GM12892 (cell line): ENCODE results near the gene PSMB4.
"Not testable (repeated sequence)": the region's sequence is repeated elsewhere in the genome, so short reads cannot be mapped to it uniquely, and the experiment has no call there.

Source experiments
- DNase-seq: peaks from one replicate; pipeline ENCODE4 v3.0.0; 2011; ENCODE audit not compliant: insufficient read length
- FAIRE-seq: peaks from 2 replicates; lab custom pipeline; 2011; peaks lifted over from hg19 to GRCh38; lab: Jason Lieb, UNC
- POLR2A ChIP-seq: IDR thresholded peaks from 2 replicates; pipeline ENCODE4 v1.6.1; 2011; ENCODE audit warnings: low read depth, low read length, control low read depth
- POLR2AphosphoS5 ChIP-seq: IDR thresholded peaks from 2 replicates; pipeline ENCODE4 v1.6.1; 2011; ENCODE audit warnings: low read depth, low read length, control low read depth
- TAF1 ChIP-seq: IDR thresholded peaks from 2 replicates; pipeline ENCODE4 v1.6.1; 2011; ENCODE audit warnings: low read depth, mild to moderate bottlenecking, control low read depth, low read length, borderline replicate concordance

PSMB4 gene

DNA sequence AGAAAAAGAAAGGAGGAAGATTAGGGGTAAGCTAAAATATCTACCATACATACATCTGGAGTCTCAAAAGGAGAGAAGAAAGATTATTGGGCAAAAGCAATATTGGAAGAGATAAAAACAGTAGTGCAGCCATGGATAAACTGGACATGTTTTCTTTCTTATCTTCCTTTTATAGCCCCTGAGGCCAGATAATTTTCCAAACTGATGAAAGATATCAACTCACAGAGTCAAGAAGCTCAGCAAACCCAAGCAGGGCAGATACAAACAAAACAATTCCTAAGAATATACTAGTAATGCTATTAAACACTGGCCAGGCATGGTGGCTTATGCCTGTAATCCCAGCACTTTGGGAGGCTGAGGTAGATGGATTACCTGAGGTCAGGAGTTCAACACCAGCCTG lies 5.8 kb upstream of the PSMB4 start:
- no peak for FAIRE-seq
- TF ChIP-seq TAF1 (no peak), POLR2AphosphoS5 (no peak), POLR2A (no peak)

DNA sequence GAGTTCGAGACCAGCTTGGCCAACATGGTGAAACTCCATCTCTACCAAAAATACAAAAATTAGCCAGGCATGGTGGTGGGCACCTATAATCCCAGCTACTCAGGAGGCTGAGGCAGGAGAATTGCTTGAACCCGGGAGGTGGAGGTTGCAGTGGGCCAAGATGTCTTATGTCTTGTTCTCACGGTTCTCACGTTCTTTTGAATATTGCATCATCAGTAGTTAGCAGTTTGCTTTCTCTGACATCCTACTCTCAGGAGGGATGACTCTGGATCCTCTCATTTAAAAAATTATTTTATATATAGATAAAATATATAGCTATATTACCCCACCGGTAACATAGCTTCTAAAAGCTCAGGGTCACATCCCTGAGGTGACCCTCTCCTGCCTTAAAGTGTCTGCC lies 3.1 kb upstream of the PSMB4 start:
- not testable (repeated sequence) for DNase-seq, FAIRE-seq

More for the DNA sequence above, 5.8 kb upstream of the PSMB4 start:
- no peak for DNase-seq

DNA sequence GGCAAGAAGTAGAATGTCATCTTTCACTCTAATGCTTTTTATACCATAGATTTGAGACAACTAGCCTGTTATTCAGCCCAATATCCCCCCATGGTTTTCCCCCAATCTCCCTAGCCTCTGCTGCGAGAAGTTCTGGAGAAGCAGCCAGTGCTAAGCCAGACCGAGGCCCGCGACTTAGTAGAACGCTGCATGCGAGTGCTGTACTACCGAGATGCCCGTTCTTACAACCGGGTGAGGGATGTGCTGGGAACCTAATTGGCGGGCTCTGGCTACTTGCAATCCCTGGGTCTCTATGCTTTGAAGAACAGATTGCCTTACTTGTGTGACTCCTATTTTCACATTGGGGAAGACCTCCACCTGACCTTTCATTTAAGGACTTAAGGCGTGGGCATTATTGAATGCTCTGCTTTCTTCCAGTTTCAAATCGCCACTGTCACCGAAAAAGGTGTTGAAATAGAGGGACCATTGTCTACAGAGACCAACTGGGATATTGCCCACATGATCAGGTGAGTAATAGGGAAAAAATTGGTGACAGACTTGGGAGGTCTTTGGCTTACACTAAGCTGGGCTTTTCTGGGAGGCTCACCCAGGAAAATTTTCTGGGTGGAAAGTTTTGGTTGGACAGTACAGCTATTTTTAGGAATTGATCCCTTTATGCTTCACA lies 1.9 kb downstream of the PSMB4 start:
- DNase-seq: no peak
- no peak for FAIRE-seq
- TF ChIP-seq TAF1 (no peak), POLR2A (peak; percentile 26; the same call in 1 of the 2 replicates), POLR2AphosphoS5 (0 out of 2 replicates have a peak, but pooled peaks have one; percentile 0)

DNA sequence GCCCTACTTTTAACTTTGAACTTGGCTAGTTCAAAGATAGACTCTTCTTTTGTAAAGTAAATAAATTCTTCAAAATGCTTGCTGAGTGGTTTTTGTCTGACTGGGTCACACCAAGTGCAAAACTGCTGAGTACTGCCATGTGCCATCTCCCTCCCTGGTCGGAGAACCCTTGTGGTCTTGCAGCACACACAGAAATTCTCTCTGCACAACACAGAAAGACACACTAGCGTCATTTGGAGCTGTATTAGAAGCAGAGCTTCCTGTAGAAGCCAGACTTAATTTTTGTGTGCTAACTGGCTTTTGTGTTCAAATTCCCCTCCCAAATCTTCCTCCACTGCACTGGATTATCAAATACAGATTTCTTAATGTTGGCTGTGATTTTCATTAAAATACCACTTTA lies 2.5 kb downstream of the PSMB4 start:
- no peak for FAIRE-seq

DNA sequence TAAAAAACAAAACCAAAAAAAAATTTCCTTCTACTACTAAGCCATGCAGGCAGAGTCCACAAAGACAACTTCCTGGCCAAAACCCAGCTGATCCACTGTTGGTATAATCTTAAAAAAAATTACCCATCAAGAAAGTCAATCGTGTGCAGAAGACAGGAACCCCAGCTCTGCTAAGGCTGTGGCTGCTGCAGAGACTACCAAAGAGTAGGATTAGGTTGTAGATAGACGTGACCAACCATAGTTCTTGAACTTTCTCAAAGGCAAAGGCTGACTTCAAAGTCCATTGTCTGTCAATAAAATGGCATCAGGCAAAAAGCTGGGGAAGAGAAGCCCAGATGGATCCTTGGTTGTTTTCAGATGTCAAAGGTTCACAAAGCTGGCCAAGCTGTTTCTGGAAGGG lies 3.4 kb downstream of the PSMB4 start:
- DNase-seq (no peak), FAIRE-seq (no peak)
- TF ChIP-seq POLR2A (peak; percentile 43; the same call in 1 of the 2 replicates), POLR2AphosphoS5 (no peak)

More for the DNA sequence above, 2.5 kb downstream of the PSMB4 start:
- DNase-seq: no peak
- TF ChIP-seq POLR2AphosphoS5 (0 out of 2 replicates have a peak, but pooled peaks have one; percentile 5), POLR2A (no peak), TAF1 (no peak)

DNA sequence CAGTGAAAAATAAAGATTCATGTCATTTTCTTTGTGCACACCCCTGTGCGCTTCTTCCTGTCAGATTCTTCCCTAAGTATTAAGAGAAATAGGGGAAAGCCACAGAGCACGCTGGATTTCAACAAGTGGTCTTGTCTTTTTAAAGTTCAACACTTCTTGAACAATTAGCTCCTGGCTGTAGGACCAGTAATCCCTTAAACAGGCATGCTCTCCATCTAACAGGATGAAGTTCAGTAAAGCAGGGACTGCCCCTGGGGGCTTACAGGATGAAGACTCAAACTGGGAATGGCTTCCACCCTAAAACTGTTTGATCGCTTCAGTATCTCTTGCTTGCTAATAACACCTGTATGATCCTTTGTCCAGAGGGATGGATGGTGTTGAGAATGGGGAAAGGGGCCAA lies 4.2 kb downstream of the PSMB4 start:
- TF ChIP-seq TAF1 (no peak), POLR2AphosphoS5 (no peak), POLR2A (no peak)
- no peak for DNase-seq
- no peak for FAIRE-seq

DNA sequence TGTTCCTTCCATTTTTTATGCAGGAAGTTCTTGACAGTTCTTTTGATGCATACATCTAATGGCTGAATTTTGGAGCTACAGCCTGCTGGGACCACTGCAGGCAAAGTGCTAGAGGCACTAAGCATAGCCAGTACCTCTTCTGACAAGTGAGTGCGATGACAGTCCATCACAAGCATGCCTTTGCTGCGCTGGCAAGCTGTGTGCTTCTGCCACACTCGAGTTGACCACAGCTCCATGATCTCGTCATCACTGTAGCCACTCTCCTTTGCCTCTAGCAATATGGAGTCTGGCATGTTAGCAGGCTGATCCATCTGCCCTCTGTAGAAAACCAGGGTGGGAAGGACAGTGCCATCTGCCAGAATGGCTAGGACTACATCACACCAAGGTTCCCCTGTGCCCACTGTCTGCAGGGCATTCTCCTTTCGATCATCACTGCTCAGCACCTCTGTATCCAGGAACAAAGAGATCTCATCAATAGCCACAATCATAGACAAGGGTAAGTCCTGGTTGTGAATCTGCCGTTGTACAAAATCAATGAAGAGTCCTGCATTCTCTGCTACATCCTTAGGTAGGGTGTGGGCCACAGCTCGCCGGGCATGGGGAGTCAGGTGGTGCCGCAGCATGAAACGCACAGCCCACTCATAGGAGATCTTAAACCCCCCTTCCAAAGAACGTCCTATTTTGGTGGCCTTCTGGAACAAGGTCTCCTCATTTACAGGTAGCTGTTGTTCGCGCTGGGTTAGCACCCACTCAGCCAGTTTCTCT lies 6.0 kb downstream of the PSMB4 start:
- TF ChIP-seq POLR2A (no peak), TAF1 (no peak), POLR2AphosphoS5 (no peak)
- FAIRE-seq (no peak), DNase-seq (no peak)

DNA sequence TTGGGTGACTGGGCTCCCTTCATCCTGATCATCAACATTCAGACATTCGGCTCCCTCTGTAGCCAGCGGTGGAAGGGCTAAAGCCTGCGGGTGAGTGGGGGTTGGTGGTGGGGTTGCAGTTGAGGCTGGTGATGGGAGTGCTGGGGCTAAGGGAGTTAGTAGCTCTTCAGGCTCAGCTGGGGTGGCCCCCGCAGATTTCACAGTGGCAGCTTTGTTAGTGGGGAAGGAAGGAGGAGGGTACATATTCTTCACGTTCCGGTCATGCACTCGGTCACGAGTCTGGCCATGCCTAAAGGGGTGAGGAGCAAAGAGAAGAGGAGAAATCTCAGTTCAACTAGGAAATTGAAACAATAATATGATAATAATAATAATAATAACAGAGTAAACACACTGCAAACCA lies 6.8 kb downstream of the PSMB4 start:
- FAIRE-seq (no peak), DNase-seq (no peak)
- TF ChIP-seq TAF1: no peak
- no peak for TF ChIP-seq POLR2AphosphoS5
- TF ChIP-seq POLR2A: no peak

DNA sequence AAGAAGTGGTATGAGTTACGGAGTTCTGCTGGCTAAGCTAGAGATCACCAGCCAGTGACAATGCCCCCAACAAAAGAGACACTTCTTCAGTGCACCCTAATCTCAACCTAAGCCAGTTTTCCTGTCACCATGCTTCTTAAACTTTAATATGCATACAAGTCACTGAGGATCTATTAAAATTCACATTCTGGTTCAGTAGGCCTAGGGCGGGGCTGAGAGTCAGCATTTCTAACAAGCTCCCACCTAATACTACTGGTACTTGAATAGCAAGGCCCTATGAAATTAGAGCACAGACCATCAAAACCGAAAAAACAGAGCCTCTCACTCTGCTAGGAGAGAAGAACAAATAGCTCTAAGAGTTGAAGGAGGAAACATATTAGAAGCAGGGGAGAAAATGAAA lies 7.9 kb downstream of the PSMB4 start:
- DNase-seq: no peak
- FAIRE-seq: no peak
- TF ChIP-seq POLR2AphosphoS5 (no peak), TAF1 (no peak), POLR2A (no peak)

DNA sequence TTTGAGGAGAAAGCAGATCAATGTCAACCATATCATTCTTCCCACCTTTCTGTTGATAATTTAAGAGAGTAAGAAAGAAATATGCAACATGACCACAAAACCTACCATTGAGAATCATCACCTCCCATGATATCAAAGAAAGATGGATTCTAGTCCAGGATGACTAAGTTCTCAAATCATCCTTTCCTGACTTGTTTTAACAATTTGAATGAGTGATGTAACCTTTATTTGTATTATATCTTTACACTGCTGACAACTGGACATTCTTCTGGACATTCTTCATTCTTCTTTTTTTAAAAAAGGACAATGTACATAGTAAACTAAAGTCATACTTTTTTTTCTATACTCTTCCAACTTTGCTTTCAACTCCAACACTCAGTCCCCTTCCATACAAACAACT lies 9.5 kb downstream of the PSMB4 start:
- FAIRE-seq: no peak
- TF ChIP-seq TAF1: no peak
- TF ChIP-seq POLR2AphosphoS5: no peak
- DNase-seq: no peak

DNA sequence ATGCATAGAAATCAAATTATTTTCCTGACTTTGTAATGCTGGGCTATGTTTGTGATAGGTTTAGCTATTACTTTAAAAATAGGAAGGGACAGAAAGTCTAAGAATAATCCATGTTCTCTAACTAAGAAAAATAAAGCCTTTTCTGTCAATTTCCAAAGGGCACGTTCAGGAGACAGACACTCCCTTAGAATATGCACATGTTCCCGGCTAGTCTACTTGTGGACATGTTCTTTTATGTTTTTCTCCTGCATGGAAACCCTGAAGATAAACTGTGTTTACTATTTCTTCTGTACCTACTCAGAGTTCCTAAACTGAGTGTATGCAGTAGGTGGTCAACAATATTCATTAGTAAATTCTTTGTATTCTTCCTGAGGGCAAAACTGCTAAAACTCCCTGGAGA lies 12.5 kb downstream of the PSMB4 start:
- no peak for DNase-seq
- TF ChIP-seq POLR2AphosphoS5 (no peak), TAF1 (no peak)
- no peak for FAIRE-seq

DNA sequence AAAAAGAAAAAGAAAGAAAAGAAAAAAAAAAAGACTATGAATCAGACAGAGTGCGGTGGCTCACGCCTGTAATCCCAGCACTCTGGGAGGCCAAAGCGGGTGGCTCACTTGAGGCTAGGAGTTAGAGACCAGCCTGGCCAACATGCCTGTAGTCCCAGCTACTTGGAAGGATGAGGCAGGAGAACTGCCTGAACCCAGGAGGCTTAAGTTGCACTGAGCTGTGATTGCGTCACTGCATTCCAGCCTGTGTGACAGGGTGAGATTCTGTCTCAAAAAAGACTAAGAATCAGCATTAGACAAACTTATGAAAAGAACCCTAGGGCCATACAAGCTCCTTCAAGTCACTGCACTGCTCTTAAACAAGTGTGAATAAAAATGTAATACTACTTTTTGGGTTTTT lies 16.9 kb downstream of the PSMB4 start:
- DNase-seq: no peak
- TF ChIP-seq TAF1 (no peak), POLR2AphosphoS5 (no peak), POLR2A (no peak)
- FAIRE-seq: no peak
